ENCODE measurements around the gene HOPX. TPM values are rescaled to one million over a fixed set of nuclear protein-coding genes. Genes with fewer than 3 reads are reported as not detected.
"Not testable (repeated sequence)": the region's sequence is repeated elsewhere in the genome, so short reads cannot be mapped to it uniquely, and the experiment has no call there.

The HOPX gene, protein sequence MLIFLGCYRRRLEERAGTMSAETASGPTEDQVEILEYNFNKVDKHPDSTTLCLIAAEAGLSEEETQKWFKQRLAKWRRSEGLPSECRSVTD
- total RNA-seq (1 to 10 TPM; 5.9 to 6.9 TPM), polyA plus RNA-seq (100 to 1,000 TPM in 1 of 3 donors, 10 to 100 TPM in 1, 1 to 10 TPM in 1; 5.0 to 183 (median 21.4) TPM), total RNA-seq (0.42 to 9.3 (median 1.4) reads per million in 6 experiments)

DNA sequence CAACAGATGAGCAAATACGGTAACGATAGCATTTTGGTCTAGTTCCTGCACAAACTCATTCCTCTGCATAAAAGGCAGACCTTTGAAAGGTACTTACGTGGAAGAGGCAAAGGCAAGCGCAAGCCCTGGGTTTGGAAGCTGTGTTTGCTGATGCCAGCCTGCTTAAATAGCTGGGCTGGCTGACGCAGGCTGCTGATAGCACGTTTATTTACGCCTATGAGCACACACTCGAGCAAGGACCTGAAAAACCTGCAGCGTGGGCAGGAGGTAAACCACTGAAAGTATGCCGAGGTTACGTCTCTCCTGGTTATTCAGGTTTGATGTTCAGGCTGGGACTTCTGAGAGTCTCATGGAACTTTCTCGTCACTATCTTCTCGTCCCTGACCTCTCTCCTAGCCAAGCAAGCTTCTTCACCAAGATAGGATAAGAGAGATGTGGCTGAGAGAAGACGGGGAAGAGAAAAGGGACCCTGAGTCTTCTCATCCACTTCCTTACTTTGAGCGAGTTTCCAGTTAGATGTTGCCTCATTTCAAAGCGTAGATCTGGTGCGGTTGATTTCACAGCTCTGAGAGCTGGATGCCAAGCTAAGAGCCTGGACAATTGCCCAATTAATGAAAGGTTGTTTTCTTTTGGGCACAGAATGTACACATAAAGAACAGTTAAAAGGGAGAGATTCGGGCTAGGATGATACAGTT lies at the start of gene HOPX:
Gene HOPX, minus strand, starts transcription at position 139 of the 695 bp plus-strand sequence. CDS start 23,480 bp downstream, outside the sequence.
- POLR2A ChIA-PET = interaction anchor here (0.5 to 1.0 kb wide), 3 partner anchors 16 to 107 kb away, joined by 3 to 6 read pairs (median 3); no protein-coding TSS in a partner anchor
- H3K4me3 Mint-ChIP-seq = peak within 1 kb of the TSS; percentile 61 to 84 (median 75)
- H3K27ac Mint-ChIP-seq = peak within 1 kb of the TSS in 9 of 10 donors; percentile 13 to 96 (median 71)
- H3K9me3 Mint-ChIP-seq = no peaks in the 10 kb centered on the region
- DNase-seq = peak in 8 of 10 donors; percentile 9 to 70 (median 38)
- H3K27me3 Mint-ChIP-seq = peaks cover 3 to 22% (median 15%) of the 10 kb centered on the region in 5 donors
- ATAC-seq = peak; percentile 85 to 91
- no peaks in the 10 kb centered on the region for H3K36me3 Mint-ChIP-seq
- peaks cover 9 to 15% (median 12%) of the 10 kb centered on the region in 4 donors for H3K4me1 Mint-ChIP-seq

DNA sequence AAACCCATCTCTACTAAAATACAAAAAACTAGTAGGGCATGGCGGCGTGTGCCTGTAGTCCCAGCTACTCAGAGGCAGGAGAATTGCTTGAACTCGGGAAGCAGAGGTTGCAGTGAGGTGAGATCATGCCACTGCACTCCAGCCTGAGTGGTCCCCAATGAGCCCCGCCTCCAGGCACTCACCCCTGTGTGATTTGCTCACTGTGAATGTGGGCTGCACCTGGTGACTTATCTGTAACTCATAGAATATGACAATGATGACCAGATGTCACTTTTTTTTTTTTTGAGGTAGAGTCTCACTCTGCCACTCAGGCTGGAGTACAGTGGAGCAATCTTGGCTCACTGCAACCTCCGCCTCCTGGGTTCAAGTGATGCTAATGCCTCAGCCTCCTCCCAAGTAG lies 49.0 kb upstream of the HOPX start:
- no peak overlapping the region for H3K4me3 Mint-ChIP-seq
- peaks cover 0 to 4% (median 0%) of the 10 kb centered on the region in 4 donors for H3K4me1 Mint-ChIP-seq
- H3K36me3 Mint-ChIP-seq = no peaks in the 10 kb centered on the region
- ATAC-seq (no peak), DNase-seq (no peak)
- POLR2A ChIA-PET = interaction anchor here (1.6 kb wide), 1 partner anchor 27 kb away, joined by 4 read pairs; no protein-coding TSS in a partner anchor
- peaks cover 0 to 2% (median 0%) of the 10 kb centered on the region in 9 donors for H3K9me3 Mint-ChIP-seq
- H3K27ac Mint-ChIP-seq = no peak overlapping the region
- H3K27me3 Mint-ChIP-seq = peaks cover 0 to 6% (median 3%) of the 10 kb centered on the region in 5 donors

DNA sequence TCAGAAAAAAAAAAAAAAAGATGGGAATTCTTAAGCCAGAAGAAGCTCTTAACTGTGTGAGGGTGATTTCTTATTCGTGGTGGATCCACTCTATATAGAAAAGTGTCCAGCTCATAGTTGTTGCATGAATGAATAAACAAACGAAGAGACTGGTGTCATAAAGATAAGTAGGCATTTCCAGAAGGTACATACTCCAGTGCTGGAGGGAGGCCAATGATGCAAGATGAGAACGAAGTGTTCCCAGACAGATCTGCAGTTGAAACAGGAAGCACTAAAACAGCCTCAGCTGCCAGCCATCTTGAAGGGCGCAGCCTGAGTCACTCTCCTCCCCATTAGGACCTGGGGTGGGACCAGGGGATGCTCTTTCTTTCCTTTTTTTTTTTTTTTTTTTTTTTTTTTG lies 47.4 kb upstream of the HOPX start:
- Mint-ChIP-seq H3K27me3 (peaks cover 0 to 6% (median 3%) of the 10 kb centered on the region in 5 donors), H3K4me1 (peaks cover 0 to 1% (median under 1%) of the 10 kb centered on the region in 4 donors), H3K9me3 (peaks cover 0 to 2% (median 0%) of the 10 kb centered on the region in 9 donors), H3K4me3 (no peak overlapping the region), H3K27ac (peak overlapping the region in 1 of 10 donors; percentile 20), H3K36me3 (no peaks in the 10 kb centered on the region)
- no peak for DNase-seq
- POLR2A ChIA-PET = no interaction called here
- ATAC-seq = no peak

DNA sequence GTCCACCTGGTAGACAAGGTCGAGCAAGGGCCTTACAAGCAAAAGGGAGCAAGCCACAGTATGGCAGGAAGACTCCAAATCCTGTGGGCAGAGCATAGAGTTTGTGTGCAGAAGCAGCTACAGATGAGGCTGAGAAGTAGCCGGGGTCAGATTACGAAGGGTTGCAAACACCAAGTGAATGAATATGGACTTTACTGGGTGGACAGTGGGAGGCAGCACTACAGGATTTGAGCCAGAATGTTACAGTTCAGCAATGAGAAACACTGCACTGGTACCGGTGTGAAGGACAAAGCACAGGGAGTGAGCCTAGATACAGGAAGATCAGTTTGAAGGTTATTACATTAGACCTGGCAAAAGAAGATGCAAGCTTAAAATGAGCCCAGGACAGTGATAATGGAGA lies 46.1 kb upstream of the HOPX start:
- ATAC-seq (no peak), DNase-seq (no peak)
- Mint-ChIP-seq H3K27ac (peak overlapping the region in 2 of 10 donors; percentile 10 to 42), H3K9me3 (peaks cover 0 to 2% (median 0%) of the 10 kb centered on the region in 9 donors), H3K4me1 (peaks cover 0 to 4% (median 2%) of the 10 kb centered on the region in 4 donors), H3K4me3 (no peak overlapping the region), H3K36me3 (no peaks in the 10 kb centered on the region), H3K27me3 (peaks cover 0 to 5% (median 0%) of the 10 kb centered on the region in 5 donors)
- POLR2A ChIA-PET = no interaction called here

DNA sequence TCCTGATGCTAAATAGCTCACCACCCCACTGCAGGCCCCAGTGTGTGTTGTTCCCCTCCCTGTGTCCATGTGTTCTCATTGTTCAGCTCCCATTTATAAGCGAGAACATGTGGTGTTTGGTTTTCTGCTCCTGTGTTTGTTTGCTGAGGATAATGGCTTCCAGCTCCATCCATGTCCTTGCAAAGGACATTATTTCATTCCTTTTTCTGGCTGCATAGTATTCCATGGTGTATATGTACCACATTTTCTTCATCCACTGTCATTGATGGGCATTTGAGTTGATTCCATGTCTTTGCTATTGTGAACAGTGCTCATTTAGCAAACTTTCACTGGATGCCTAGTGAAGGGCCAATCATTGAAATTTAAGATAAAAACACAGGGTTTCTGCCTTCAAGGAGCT lies 45.5 kb upstream of the HOPX start:
- H3K4me3 Mint-ChIP-seq, H3K9me3 Mint-ChIP-seq, ATAC-seq: not testable (repeated sequence)

DNA sequence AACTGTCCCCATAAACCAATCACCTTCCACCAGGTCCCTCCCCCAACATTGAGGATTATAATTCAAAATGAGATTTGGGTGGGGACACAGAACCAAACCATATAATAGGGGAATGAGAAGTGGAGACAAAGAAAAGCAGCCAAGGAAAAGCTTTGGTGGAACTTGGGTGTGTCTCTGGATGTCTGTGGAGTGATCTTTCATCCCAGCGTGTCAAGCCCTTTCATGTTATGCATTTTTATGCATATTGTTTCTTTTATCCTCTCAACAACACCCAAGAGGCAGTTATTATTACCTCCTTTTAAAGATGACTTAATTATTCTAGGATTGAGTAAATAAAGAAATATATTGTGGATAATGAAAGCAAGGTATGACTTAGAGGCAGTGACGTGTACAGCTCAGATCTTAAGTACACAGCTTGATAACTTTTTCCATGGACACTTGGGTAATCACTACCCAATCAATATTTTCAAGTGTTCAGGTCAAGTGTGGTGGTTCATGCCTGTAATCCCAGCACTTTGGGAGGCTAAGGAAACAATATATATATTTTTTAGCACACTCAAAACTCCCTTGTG lies 42.6 kb upstream of the HOPX start:
- DNase-seq = no peak
- peaks cover 0 to 2% (median 0%) of the 10 kb centered on the region in 9 donors for H3K9me3 Mint-ChIP-seq
- peaks cover 0 to 5% (median 0%) of the 10 kb centered on the region in 5 donors for H3K27me3 Mint-ChIP-seq
- H3K4me3 Mint-ChIP-seq = no peak overlapping the region
- peaks cover 0 to 4% (median 2%) of the 10 kb centered on the region in 4 donors for H3K4me1 Mint-ChIP-seq
- H3K36me3 Mint-ChIP-seq = no peaks in the 10 kb centered on the region
- no peak for ATAC-seq
- no peak overlapping the region for H3K27ac Mint-ChIP-seq
- POLR2A ChIA-PET = no interaction called here

More for the DNA sequence above, 45.5 kb upstream of the HOPX start:
- H3K4me1 Mint-ChIP-seq, H3K36me3 Mint-ChIP-seq, POLR2A ChIA-PET, DNase-seq, H3K27me3 Mint-ChIP-seq, H3K27ac Mint-ChIP-seq: not testable (repeated sequence)

DNA sequence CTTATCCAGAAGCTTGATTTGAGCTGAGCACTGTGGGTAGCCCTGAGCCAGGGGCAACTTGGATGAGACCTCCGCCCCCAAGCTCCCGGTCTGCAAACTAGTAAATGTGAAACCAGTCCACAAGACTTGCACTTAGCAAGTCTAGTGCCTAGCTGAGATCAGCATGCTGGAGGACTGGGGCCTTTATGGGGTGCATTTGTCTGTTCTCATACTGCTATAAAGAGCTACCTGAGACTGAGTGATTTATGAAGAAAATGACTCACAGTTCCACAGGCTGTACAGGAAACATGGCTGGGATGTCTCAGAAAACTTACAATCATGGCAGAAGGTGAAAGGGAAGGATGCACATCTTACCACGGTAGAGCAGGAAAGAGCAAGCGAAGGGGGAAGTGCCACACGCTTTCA lies 42.1 kb upstream of the HOPX start:
- Mint-ChIP-seq H3K27ac (no peak overlapping the region), H3K27me3 (peaks cover 0 to 5% (median 0%) of the 10 kb centered on the region in 5 donors), H3K36me3 (no peaks in the 10 kb centered on the region), H3K4me3 (no peak overlapping the region), H3K4me1 (peaks cover 0 to 4% (median 2%) of the 10 kb centered on the region in 4 donors), H3K9me3 (peaks cover 0 to 2% (median 0%) of the 10 kb centered on the region in 9 donors)
- POLR2A ChIA-PET = no interaction called here
- DNase-seq = no peak
- no peak for ATAC-seq

DNA sequence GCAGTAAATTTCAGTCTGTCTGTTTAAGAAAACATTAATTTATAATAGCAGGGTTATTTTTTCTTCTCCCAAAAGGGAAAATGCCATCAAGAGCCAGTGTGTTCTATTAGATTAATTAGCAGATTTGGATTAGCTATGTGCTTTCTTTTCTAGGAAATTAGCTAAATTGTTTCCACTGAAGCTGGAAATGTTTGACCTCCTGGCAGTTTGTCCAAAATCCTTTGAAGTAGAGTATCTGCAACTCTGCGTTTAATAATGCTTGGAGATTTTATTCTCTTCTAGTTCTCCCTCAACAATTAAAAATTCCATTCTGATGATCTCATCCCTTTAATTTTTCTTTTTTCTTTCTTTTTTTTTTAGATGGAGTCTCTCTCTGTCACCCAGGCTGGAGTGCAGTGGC lies 27.1 kb upstream of the HOPX start:
- Mint-ChIP-seq H3K4me1 (no peaks in the 10 kb centered on the region), H3K27ac (no peak overlapping the region), H3K4me3 (no peak overlapping the region), H3K9me3 (peaks cover 0 to 4% (median 0%) of the 10 kb centered on the region in 9 donors), H3K27me3 (peaks cover 0 to 3% (median 0%) of the 10 kb centered on the region in 5 donors), H3K36me3 (no peaks in the 10 kb centered on the region)
- DNase-seq (no peak), ATAC-seq (no peak)
- POLR2A ChIA-PET = no interaction called here

DNA sequence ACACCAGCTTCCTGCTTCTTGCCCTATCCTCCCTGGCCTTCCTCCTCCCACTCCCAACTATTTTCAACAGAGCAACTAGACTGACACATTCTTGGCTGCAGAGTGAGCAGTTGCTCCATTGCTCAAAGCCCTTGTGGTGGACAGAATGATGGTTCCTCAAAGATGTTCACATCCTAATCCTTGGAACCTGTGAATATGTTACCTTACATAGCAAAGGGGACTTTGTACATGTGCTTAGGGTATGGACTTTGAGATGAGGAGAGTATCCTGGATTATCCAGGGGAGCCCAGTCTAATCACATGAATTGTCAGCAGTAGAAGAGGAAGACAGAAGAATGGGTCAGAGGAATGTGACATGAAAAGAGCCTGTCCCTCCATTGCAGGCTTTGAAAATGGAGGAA lies 24.9 kb upstream of the HOPX start:
- no peaks in the 10 kb centered on the region for H3K9me3 Mint-ChIP-seq
- H3K27ac Mint-ChIP-seq = no peak overlapping the region
- H3K4me3 Mint-ChIP-seq = no peak overlapping the region

DNA sequence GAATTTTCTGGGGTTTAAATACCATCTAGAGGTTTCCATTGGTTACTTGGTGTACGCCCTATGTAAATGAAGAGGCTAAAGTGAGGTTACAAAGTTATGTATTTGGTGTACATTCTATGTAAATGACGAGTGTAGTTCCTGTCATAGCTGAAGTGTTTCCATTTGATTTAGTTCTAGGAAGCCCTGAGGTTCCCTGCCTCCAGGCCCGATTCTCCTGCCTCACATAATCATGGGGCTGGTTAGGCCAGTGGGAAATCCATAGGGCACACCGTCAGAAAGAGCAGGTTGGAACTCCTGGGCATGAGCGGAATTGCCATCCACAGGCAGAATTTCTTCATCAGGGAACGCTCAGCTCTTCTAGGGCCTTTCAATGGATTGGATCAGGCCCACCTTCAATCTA lies 24.2 kb upstream of the HOPX start:
- DNase-seq (no peak), ATAC-seq (no peak)
- Mint-ChIP-seq H3K36me3 (no peaks in the 10 kb centered on the region), H3K27ac (no peak overlapping the region), H3K4me1 (no peaks in the 10 kb centered on the region), H3K9me3 (no peaks in the 10 kb centered on the region), H3K27me3 (peaks cover 0 to 3% (median 0%) of the 10 kb centered on the region in 5 donors), H3K4me3 (no peak overlapping the region)
- POLR2A ChIA-PET = no interaction called here

More for the DNA sequence above, 24.9 kb upstream of the HOPX start:
- no peak for DNase-seq
- H3K4me1 Mint-ChIP-seq = no peaks in the 10 kb centered on the region
- H3K27me3 Mint-ChIP-seq = peaks cover 0 to 3% (median 0%) of the 10 kb centered on the region in 5 donors
- ATAC-seq = no peak
- H3K36me3 Mint-ChIP-seq = no peaks in the 10 kb centered on the region
- POLR2A ChIA-PET = no interaction called here

DNA sequence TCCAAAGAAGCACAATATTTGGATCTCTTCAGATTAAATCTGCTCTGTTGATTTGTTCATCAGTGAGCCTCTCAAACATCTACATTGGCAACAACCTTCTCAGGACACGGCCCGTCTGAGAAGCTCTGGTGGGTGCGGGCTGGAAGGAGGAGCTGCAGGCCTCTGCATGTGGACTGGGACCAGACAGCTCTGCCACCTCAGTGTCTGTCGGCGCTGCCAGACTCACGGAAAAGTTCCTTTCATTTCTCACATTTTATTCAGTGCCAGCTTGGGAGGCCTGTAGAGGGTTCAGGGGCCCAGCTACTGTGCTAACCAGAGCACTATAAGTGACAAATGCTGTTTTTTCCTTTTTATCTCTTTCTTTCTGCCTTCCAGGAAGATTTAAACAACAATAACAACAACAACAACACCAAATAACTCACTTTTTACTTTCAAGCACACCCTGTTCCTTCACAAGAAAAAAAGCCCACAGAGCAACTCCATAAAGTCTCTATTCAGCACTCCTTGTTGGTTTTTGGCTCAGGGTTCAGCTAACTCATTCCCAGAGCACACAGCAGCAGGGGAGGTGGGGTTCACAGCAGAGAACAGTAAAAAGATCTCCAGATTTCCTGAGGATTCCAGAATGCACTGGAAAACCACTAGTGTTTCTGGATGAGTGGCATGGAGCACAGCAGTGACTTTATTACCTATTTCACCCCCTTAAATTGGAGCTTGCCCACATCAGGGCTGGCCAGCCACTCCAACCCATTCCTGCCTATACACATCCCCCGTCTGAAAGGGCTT lies 23.2 kb upstream of the HOPX start:
- POLR2A ChIA-PET = no interaction called here
- Mint-ChIP-seq H3K9me3 (no peaks in the 10 kb centered on the region), H3K36me3 (no peaks in the 10 kb centered on the region), H3K4me1 (no peaks in the 10 kb centered on the region), H3K27ac (no peak overlapping the region), H3K27me3 (peaks cover 0 to 3% (median 0%) of the 10 kb centered on the region in 5 donors), H3K4me3 (no peak overlapping the region)
- DNase-seq (no peak), ATAC-seq (no peak)

DNA sequence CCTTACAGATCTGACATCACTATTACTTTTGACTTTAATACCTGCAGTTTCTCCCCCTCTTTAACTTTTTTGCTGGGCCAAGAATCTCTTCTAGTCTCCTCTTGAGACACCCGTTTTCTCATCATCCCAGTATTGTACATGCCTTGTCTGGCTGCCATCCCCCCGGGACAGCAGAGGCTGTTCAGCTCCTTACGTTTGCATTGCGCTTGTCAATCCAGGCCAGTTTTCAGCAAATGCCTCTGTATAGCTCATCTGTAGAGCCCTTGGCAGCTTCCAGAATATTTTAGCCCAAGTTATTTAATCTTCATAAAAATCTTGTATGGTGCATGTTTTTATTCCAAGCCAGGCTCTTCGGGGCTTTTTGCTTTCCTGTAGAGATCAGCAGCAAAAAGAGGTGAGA lies 22.3 kb upstream of the HOPX start:
- DNase-seq (no peak), ATAC-seq (no peak)
- Mint-ChIP-seq H3K9me3 (no peaks in the 10 kb centered on the region), H3K36me3 (no peaks in the 10 kb centered on the region), H3K4me1 (peaks cover 0 to 2% (median under 1%) of the 10 kb centered on the region in 4 donors), H3K27ac (peak overlapping the region in 1 of 10 donors; percentile 26), H3K27me3 (no peaks in the 10 kb centered on the region), H3K4me3 (no peak overlapping the region)
- POLR2A ChIA-PET = no interaction called here

All from naive thymus-derived CD8-positive, alpha-beta T cell (primary cell).